HepG2 (cell line): Measurements from ENCODE around the gene SCAMP3. TPM values are rescaled to one million over a fixed set of nuclear protein-coding genes. Genes with fewer than 3 reads are reported as not detected.

Experiments used
- ATAC-seq: fragments of 200-7000 bp; cut with Tn5 transposase; 3 replicates; pipeline ENCODE4 v1.9.1; 2020; ENCODE audit warnings: mild to moderate bottlenecking, moderate library complexity
- BruUV-seq: library from RNA; stranded (reverse); fragments of 400-500 nt; replicated peaks from 2 replicates; lab custom pipeline; 2021; lab: Mats Ljungman, UMichigan
- CTCF ChIA-PET: fragments of 300-600 bp; formaldehyde crosslinking; extraction: SDS; loops from one replicate; lab custom pipeline; 2021; ENCODE audit warnings: low total read pairs, inconsistent platforms, low intra/inter-chr PET ratio; lab: Yijun Ruan, JAX
- POLR2A ChIA-PET: fragments of 350-600 bp; sonication (Branson Sonifier 250); formaldehyde crosslinking; loops from one replicate; lab custom pipeline; 2020; ENCODE audit warnings: antibody characterized with exemption, inconsistent platforms; lab: Yijun Ruan, JAX
- DNase-seq: peaks from one replicate; pipeline ENCODE4 v3.0.0-alpha.2; 2015; ENCODE audit warnings: low spot score
- FAIRE-seq: peaks from 3 replicates; lab custom pipeline; 2011; peaks lifted over from hg19 to GRCh38; lab: Jason Lieb, UNC
- H2AFZ ChIP-seq: one replicate; pipeline ENCODE4 v1.6.1; 2011; ENCODE audit warnings: low read length, inconsistent platforms
- H3K27ac ChIP-seq: fragments of 300-600 bp; 3 replicates; pipeline ENCODE4 v1.8.0; 2011; ENCODE audit warnings: mixed run types, mild to moderate bottlenecking, mixed read lengths, low read length, inconsistent platforms; ENCODE audit not compliant: insufficient read depth; ENCODE audit errors: extremely low read length
- H3K27me3 ChIP-seq, 2 experiments: fragments of 200-600 bp in 1 of 2; 2 replicates in 1 of 2; 3 replicates in 1 of 2; pipeline versions ENCODE4 v1.6.0 to v1.8.0; 2011; ENCODE audit warnings: low read length in 2 of 2, mild to moderate bottlenecking in 2 of 2, moderate library complexity in 2 of 2, inconsistent platforms in 1 of 2; ENCODE audit not compliant: insufficient read depth in 2 of 2, control insufficient read depth in 1 of 2
- H3K36me3 ChIP-seq, 2 experiments: fragments of 200-600 bp in 1 of 2; replicated peaks in 1 of 2; 2 replicates in 1 of 2; 3 replicates in 1 of 2; pipeline versions ENCODE4 v1.5.1 to v1.8.0; 2011; ENCODE audit warnings: low read length in 2 of 2, inconsistent platforms in 1 of 2; ENCODE audit not compliant: insufficient read depth in 2 of 2, control insufficient read depth in 1 of 2
- H3K4me1 ChIP-seq: 2 replicates; pipeline ENCODE4 v1.5.1; 2012; ENCODE audit warnings: low read length, inconsistent platforms; ENCODE audit not compliant: insufficient read depth
- H3K4me2 ChIP-seq: 2 replicates; pipeline ENCODE4 v1.6.0; 2011; ENCODE audit warnings: low read depth, low read length, inconsistent platforms
- H3K4me3 ChIP-seq, 3 experiments: fragments of 200-600 bp in 1 of 3; sonication (generic), shearing (Covaris generic) in 1 of 3; replicated peaks in 1 of 3; 2 replicates each; pipeline ENCODE4 v1.5.1; 2011 to 2016; ENCODE audit warnings: low read length in 3 of 3, inconsistent platforms in 2 of 3, low read depth in 2 of 3, mild to moderate bottlenecking in 2 of 3, control low read depth in 1 of 3, mixed read lengths in 1 of 3; ENCODE audit not compliant: insufficient read depth in 1 of 3
- H3K79me2 ChIP-seq: one replicate; pipeline ENCODE4 v1.6.1; 2011; ENCODE audit warnings: low read length, inconsistent platforms; ENCODE audit not compliant: insufficient read depth
- H3K9ac ChIP-seq: 2 replicates; pipeline ENCODE4 v1.6.0; 2011; ENCODE audit warnings: mild to moderate bottlenecking, low read depth, low read length, inconsistent platforms; ENCODE audit not compliant: insufficient read depth
- H3K9me3 ChIP-seq: 2 replicates; pipeline ENCODE4 v1.5.1; 2012; ENCODE audit warnings: mild to moderate bottlenecking, low read length
- H4K20me1 ChIP-seq: 2 replicates; pipeline ENCODE4 v1.6.0; 2011; ENCODE audit warnings: inconsistent platforms, mild to moderate bottlenecking, low read length, moderate library complexity; ENCODE audit not compliant: insufficient read depth
- CHD4 ChIP-seq: fragments of 200-600 bp; sonication (generic); IDR thresholded peaks from 2 replicates; pipeline ENCODE4 v1.7.0; 2017; ENCODE audit warnings: mild to moderate bottlenecking, low read length, borderline replicate concordance
- KDM5B ChIP-seq: sonication (generic); formaldehyde crosslinking; IDR thresholded peaks from 2 replicates; pipeline ENCODE4 v1.4.0; 2020; ENCODE audit warnings: missing genetic modification reagents, mild to moderate bottlenecking, borderline replicate concordance
- PHF8 ChIP-seq: sonication (generic); formaldehyde crosslinking; IDR thresholded peaks from 2 replicates; pipeline ENCODE4 v1.5.0; 2020; ENCODE audit warnings: missing genetic modification reagents
- SP140L ChIP-seq: sonication (generic); formaldehyde crosslinking; IDR thresholded peaks from 2 replicates; pipeline ENCODE4 v1.4.0; 2020; ENCODE audit warnings: missing genetic modification reagents, borderline replicate concordance
- UBTF ChIP-seq: sonication (generic); formaldehyde crosslinking; IDR thresholded peaks from 2 replicates; pipeline ENCODE4 v1.4.0; 2020; ENCODE audit warnings: mild to moderate bottlenecking, missing genetic modification reagents
- ZNF224 ChIP-seq: sonication (generic); formaldehyde crosslinking; IDR thresholded peaks from 2 replicates; pipeline ENCODE4 v1.5.0; 2020; ENCODE audit warnings: mild to moderate bottlenecking, missing genetic modification reagents
- ZNF605 ChIP-seq: sonication (generic); formaldehyde crosslinking; IDR thresholded peaks from 2 replicates; pipeline ENCODE4 v1.8.0; 2022; ENCODE audit warnings: mild to moderate bottlenecking, missing genetic modification reagents
- ZNF629 ChIP-seq: sonication (generic); formaldehyde crosslinking; conservative IDR thresholded peaks from 2 replicates; pipeline ENCODE4 v1.5.0; 2020; ENCODE audit warnings: missing genetic modification reagents
- WGBS: methylation state at CpG from one replicate; pipeline ENCODE4 v1.1.6; 2017; ENCODE audit warnings: low lambda C conversion rate; 5-methylcytosine and 5-hydroxymethylcytosine counted together
- in situ Hi-C: cut with HindIII; loops from 2 replicates; pipeline ENCODE4 v1.10.0; 2017; ENCODE audit warnings: low pct_unique_long_range_greater_than_20kb; ENCODE audit not compliant: extremely low pct_ligation_motif_present
- intact Hi-C: fragments of 100-400 bp; cut with micrococcal nuclease; formaldehyde crosslinking; loops from one replicate; pipeline ENCODE4 v1.10.0; 2022; ENCODE audit not compliant: unreplicated experiment
- polyA plus RNA-seq, 8 experiments: library from polyadenylated mRNA; depleted of rRNA in 3 of 8; stranded (reverse) in 7 of 8; unstranded in 1 of 8; fragments of >200 nt; fragmentation: Illumina TruSeq in 4 of 8; extraction: Trizol in 4 of 8; gene quantifications; 2 replicates each; pipeline versions ENCODE4 v1.2.1 to v1.2.3, GENCODE V29; 2011 to 2016; ENCODE audit warnings: low read depth in 4 of 8, missing spikeins in 1 of 8, mixed read lengths in 1 of 8; ENCODE audit not compliant: insufficient read depth in 1 of 8
- total RNA-seq, 5 experiments: library from RNA; depleted of rRNA; stranded (reverse); fragments of >200 nt; fragmentation: Illumina TruSeq; extraction: Trizol; gene quantifications; 2 replicates each; pipeline ENCODE4 v1.2.3, GENCODE V29; 2016; ENCODE audit warnings: low read depth in 1 of 5
- TF ChIP-seq, protein P1 (sequence below), 2 experiments: fragments of 450-650 bp in 1 of 2; sonication (generic) in 1 of 2; formaldehyde crosslinking; IDR thresholded peaks; 2 replicates each; pipeline versions ENCODE4 v1.5.0 to v1.8.0; 2020 to 2022; ENCODE audit warnings: mild to moderate bottlenecking in 1 of 2, missing genetic modification reagents in 1 of 2
- TF ChIP-seq, protein P2 (sequence below): sonication (generic); formaldehyde crosslinking; IDR thresholded peaks from 2 replicates; pipeline ENCODE4 v1.9.0; 2022; ENCODE audit warnings: missing genetic modification reagents, mild to moderate bottlenecking, borderline replicate concordance
- TF ChIP-seq, protein P3 (sequence below): IDR thresholded peaks from 2 replicates; pipeline ENCODE4 v1.6.1; 2016
- TF ChIP-seq, protein P4 (sequence below): sonication (generic); formaldehyde crosslinking; IDR thresholded peaks from 2 replicates; pipeline ENCODE4 v1.4.0; 2020; ENCODE audit warnings: missing genetic modification reagents

The SCAMP3 gene
- total and polyA plus RNA-seq, 2 of the 13 experiments (the other 11 are each of a cell fraction or from before 2014, with no cell fraction given): 46.8 to 83.3 TPM

DNA sequence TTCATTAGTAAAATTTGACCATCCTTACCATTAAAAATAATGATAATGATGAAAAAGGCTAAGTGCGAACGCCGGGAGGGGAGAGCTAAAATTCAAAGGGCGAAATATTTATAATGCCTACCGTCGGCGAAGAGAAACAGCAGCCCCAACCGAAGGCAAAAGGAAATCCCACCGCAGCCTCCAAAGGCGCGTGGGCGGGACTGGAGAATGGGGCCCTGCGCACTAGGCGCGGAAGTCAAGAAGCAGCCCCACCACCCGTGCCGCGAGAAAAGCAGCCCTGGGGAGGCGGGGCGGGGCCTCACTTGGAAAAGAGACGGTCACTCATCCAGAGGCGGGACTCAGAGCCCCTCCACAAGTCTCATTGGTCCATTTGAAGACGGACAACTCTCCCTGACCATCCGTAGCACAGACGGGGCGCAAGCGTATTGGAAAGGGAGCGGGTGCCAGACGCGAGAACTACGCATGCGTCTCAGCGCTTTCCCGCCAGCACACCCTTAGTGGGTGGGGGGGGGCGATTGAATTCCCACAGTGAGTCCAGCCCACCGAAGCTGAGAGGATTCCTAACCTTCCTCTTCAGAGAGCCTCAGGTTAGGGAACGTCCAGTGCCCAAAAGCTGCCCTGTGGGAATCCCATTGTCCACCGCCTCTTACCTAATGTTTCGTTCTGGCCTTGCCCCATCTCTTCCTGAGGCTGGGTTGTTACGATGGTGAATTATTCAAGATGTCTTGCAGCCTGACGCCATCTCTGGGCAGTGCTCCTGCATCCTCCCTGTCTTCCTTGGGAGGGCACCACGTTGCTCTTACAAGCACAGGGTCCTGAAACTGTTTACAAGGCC, 34.7 kb downstream of the SCAMP3 start:
- intact Hi-C loops: loop anchor here (1.0 kb wide), 1 partner anchor 20 kb away; the partner anchor contains the start of gene THBS3
- no peaks in the 10 kb centered on the region for H3K36me3 ChIP-seq
- TF ChIP-seq ZNF629 (CRISPR knock-in tag): no peak; the same call in 1 of the 2 replicates
- TF ChIP-seq KDM5B (CRISPR knock-in tag): no peak
- peak; percentile 70 for TF ChIP-seq PHF8 (CRISPR knock-in tag)
- TF ChIP-seq SP140L: no peak
- TF ChIP-seq, protein P1, sequence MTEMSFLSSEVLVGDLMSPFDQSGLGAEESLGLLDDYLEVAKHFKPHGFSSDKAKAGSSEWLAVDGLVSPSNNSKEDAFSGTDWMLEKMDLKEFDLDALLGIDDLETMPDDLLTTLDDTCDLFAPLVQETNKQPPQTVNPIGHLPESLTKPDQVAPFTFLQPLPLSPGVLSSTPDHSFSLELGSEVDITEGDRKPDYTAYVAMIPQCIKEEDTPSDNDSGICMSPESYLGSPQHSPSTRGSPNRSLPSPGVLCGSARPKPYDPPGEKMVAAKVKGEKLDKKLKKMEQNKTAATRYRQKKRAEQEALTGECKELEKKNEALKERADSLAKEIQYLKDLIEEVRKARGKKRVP (CRISPR knock-in tag; IDR thresholded peaks at IDR 0.05): 0 out of 4 replicates have a peak, but pooled peaks of 1 of the 2 experiments have one; percentile 27
- TF ChIP-seq ZNF224 (CRISPR knock-in tag): 0 out of 2 replicates have a peak, but pooled peaks have one; percentile 10
- TF ChIP-seq ZNF605 (CRISPR knock-in tag): peak; percentile 84; the same call in 1 of the 2 replicates
- TF ChIP-seq, protein P2, sequence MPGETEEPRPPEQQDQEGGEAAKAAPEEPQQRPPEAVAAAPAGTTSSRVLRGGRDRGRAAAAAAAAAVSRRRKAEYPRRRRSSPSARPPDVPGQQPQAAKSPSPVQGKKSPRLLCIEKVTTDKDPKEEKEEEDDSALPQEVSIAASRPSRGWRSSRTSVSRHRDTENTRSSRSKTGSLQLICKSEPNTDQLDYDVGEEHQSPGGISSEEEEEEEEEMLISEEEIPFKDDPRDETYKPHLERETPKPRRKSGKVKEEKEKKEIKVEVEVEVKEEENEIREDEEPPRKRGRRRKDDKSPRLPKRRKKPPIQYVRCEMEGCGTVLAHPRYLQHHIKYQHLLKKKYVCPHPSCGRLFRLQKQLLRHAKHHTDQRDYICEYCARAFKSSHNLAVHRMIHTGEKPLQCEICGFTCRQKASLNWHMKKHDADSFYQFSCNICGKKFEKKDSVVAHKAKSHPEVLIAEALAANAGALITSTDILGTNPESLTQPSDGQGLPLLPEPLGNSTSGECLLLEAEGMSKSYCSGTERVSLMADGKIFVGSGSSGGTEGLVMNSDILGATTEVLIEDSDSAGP (CRISPR knock-in tag): peak; percentile 20; the same call in 1 of the 2 replicates
- TF ChIP-seq UBTF (CRISPR knock-in tag): peak; percentile 11; the same call in 1 of the 2 replicates
- TF ChIP-seq, protein P3, sequence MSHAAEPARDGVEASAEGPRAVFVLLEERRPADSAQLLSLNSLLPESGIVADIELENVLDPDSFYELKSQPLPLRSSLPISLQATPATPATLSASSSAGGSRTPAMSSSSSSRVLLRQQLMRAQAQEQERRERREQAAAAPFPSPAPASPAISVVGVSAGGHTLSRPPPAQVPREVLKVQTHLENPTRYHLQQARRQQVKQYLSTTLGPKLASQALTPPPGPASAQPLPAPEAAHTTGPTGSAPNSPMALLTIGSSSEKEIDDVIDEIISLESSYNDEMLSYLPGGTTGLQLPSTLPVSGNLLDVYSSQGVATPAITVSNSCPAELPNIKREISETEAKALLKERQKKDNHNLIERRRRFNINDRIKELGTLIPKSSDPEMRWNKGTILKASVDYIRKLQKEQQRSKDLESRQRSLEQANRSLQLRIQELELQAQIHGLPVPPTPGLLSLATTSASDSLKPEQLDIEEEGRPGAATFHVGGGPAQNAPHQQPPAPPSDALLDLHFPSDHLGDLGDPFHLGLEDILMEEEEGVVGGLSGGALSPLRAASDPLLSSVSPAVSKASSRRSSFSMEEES (CRISPR knock-in tag): no peak
- TF ChIP-seq, protein P4, sequence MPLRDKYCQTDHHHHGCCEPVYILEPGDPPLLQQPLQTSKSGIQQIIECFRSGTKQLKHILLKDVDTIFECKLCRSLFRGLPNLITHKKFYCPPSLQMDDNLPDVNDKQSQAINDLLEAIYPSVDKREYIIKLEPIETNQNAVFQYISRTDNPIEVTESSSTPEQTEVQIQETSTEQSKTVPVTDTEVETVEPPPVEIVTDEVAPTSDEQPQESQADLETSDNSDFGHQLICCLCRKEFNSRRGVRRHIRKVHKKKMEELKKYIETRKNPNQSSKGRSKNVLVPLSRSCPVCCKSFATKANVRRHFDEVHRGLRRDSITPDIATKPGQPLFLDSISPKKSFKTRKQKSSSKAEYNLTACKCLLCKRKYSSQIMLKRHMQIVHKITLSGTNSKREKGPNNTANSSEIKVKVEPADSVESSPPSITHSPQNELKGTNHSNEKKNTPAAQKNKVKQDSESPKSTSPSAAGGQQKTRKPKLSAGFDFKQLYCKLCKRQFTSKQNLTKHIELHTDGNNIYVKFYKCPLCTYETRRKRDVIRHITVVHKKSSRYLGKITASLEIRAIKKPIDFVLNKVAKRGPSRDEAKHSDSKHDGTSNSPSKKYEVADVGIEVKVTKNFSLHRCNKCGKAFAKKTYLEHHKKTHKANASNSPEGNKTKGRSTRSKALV (CRISPR knock-in tag): 0 out of 2 replicates have a peak, but pooled peaks have one; percentile 45
- no peak for TF ChIP-seq CHD4

More for the DNA sequence above, 34.7 kb downstream of the SCAMP3 start:
- peak overlapping the region; percentile 56 for H2AFZ ChIP-seq
- H4K20me1 ChIP-seq: no peaks in the 10 kb centered on the region
- FAIRE-seq: peak; percentile 76
- H3K4me3 ChIP-seq: peak overlapping the region; percentile 67 to 69 (median 69)
- ChIA-PET POLR2A (interaction anchor here (0.9 to 1.8 kb wide), 4 partner anchors 18 to 45 kb away, joined by 3 to 10 read pairs (median 6); partner anchors contain the start of gene CLK2), CTCF (interaction anchor here (1.9 to 2.0 kb wide), 2 partner anchors 21 to 51 kb away, joined by 6 to 12 read pairs; no protein-coding TSS in a partner anchor)
- peak overlapping the region; percentile 66 for H3K27ac ChIP-seq
- peak; percentile 98 for DNase-seq
- TSS peak; percentile 62 for BruUV-seq
- peaks cover 32% of the 10 kb centered on the region for H3K4me1 ChIP-seq
- in situ Hi-C loops: no loop called here
- no peaks in the 10 kb centered on the region for H3K79me2 ChIP-seq
- ATAC-seq: peak; percentile 98
- peak overlapping the region; percentile 83 for H3K4me2 ChIP-seq
- no peaks in the 10 kb centered on the region for H3K9me3 ChIP-seq
- no peaks in the 10 kb centered on the region for H3K27me3 ChIP-seq
- WGBS: 19% methylated on average over 25 of the region's 42 CpGs
- H3K9ac ChIP-seq: peak overlapping the region; percentile 72
